ENCODE measurements around the gene KCNE3. TPM values are rescaled to one million over a fixed set of nuclear protein-coding genes. Genes with fewer than 3 reads are reported as not detected.

Gene KCNE3, protein sequence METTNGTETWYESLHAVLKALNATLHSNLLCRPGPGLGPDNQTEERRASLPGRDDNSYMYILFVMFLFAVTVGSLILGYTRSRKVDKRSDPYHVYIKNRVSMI
- total RNA-seq (2021) = 4.9 and 5.6 TPM in 2 replicates
- long read RNA-seq, partial matches to known transcripts = 0 of 3 reads
- long read RNA-seq, other reads (novel, unspliced or antisense) = 0 of 3 reads

DNA sequence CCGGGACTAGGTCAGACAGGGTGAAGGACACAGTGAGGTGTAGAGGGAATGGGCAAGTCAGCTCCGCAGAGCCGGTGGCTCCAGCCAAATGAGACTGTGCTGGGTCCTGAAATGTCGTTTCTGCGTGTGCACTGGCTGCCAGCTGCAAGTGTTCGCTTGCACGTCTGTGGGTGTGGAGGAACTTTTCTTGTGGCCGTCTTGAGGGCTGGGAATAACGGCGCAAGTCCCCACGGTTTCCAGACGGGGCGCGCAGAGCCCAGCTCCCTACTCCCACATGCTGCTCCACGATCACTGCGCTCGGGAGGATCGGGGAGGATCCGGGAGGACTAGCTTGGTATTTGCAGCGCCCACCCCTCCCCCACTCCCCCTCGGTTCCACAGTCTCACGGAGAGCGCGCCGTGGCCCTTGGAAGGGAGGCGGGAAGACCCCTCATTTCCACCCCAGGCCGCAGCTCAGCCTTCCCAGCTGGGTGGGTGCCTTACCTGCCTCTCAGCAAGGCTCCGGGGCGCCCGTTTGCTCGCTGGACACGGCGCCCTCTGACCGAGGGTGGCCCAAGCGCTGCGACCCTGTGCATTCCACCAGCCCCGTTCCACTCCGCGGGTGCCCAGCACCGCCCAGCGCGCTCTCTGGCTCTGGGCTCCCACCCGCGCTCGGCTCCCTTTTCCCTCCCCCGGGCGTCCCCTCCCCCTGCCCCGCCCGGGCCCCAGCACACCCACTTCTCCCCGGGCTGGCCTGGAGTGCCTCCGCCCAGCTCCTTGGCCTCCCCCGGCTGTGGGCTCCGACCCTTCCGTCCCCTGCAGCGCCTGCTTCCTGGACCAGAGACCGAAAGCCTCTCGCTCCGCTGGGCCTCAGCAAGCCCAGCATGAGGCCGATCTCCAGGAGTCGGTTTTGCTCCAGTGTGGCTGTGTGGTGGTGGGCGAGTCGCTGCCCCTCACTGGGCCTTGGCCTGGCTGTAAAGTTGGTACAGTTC is at the start of gene KCNE3:
Gene KCNE3, minus strand, starts transcription at position 634 of the 970 bp plus-strand sequence. CDS start 9,986 bp downstream, outside the sequence.
- Histone ChIP-seq H3T11ph (ENCODE audit: low read length) (no peak within 1 kb of the TSS), H2BK20ac (ENCODE audit: low read depth, low read length, poor library complexity, severe bottlenecking) (no peak within 1 kb of the TSS), H3K27me3 (ENCODE audit: insufficient read depth, low read length) (no peaks in the 10 kb centered on the region), H3K4ac (ENCODE audit: low read depth, low read length) (no peak within 1 kb of the TSS), H3K9ac (ENCODE audit: extremely low read depth, insufficient read length, low read length) (peak within 1 kb of the TSS; percentile 18), H2BK15ac (ENCODE audit: low read depth, low read length) (no peak within 1 kb of the TSS), H2BK12ac (ENCODE audit: insufficient read length, low read depth, low read length) (no peak within 1 kb of the TSS), H3K79me1 (ENCODE audit: insufficient read depth, low read depth, low read length, poor library complexity, severe bottlenecking) (no peaks in the 10 kb centered on the region), H4K20me1 (ENCODE audit: control insufficient read depth, insufficient read depth, insufficient read length) (no peaks in the 10 kb centered on the region), H4K91ac (ENCODE audit: insufficient read length, low read depth, low read length) (no peak within 1 kb of the TSS), H3K23ac (ENCODE audit: insufficient read length, low read depth, low read length) (no peak within 1 kb of the TSS), H3K4me2 (ENCODE audit: insufficient read depth, insufficient read length, low read length) (peak within 1 kb of the TSS; percentile 23), H3K4me1 (ENCODE audit: insufficient read depth, low read length) (peaks cover 4% of the 10 kb centered on the region; the same call in 1 of the 2 replicates), H3K14ac (ENCODE audit: insufficient read depth, low read length) (peak within 1 kb of the TSS; percentile 77; the same call in 1 of the 2 replicates), H2BK5ac (ENCODE audit: insufficient read length, low read length) (no peak within 1 kb of the TSS), H3K27ac (ENCODE audit: insufficient read length, low read depth, low read length) (no peak within 1 kb of the TSS), H2BK120ac (ENCODE audit: low read depth, low read length, poor library complexity, severe bottlenecking) (no peak within 1 kb of the TSS), H3K56ac (ENCODE audit: insufficient read length, low read depth, low read length) (no peak within 1 kb of the TSS), H3K18ac (ENCODE audit: insufficient read length, low read depth, low read length) (peak within 1 kb of the TSS; percentile 76), H3K79me2 (ENCODE audit: insufficient read depth, low read length) (no peaks in the 10 kb centered on the region), H2AK5ac (ENCODE audit: insufficient read length, low read length) (no peak within 1 kb of the TSS), H4K5ac (ENCODE audit: insufficient read length, low read depth, low read length) (no peak within 1 kb of the TSS), H3K9me3 (ENCODE audit: control insufficient read depth, low read depth, low read length) (no peaks in the 10 kb centered on the region), H3K23me2 (ENCODE audit: insufficient read length, low read depth, low read length, poor library complexity, severe bottlenecking) (peaks cover 3% of the 10 kb centered on the region), H4K8ac (replicated peaks; ENCODE audit: insufficient read length, low read depth, low read length) (no peak within 1 kb of the TSS), H2AFZ (ENCODE audit: low read length) (no peak within 1 kb of the TSS)
- Mint-ChIP-seq H3K4me1 (peaks cover 12 to 28% of the 10 kb centered on the region in 2 experiments), H3K27me3 (ENCODE audit: low read depth) (peaks cover 22% of the 10 kb centered on the region), H3K27ac (peak within 1 kb of the TSS in 1 of 3 experiments; percentile 32; a peak in 2 of 7 replicates), H3K4me3 (peak within 1 kb of the TSS; percentile 35 to 64; a peak in 3 of 5 replicates), H3K36me3 (ENCODE audit: insufficient read depth in 1 of 3, low read depth in 3 of 3) (no peaks in the 10 kb centered on the region; a peak in 2 of 7 replicates), H3K9me3 (no peaks in the 10 kb centered on the region)
- TF ChIP-seq, protein P1, sequence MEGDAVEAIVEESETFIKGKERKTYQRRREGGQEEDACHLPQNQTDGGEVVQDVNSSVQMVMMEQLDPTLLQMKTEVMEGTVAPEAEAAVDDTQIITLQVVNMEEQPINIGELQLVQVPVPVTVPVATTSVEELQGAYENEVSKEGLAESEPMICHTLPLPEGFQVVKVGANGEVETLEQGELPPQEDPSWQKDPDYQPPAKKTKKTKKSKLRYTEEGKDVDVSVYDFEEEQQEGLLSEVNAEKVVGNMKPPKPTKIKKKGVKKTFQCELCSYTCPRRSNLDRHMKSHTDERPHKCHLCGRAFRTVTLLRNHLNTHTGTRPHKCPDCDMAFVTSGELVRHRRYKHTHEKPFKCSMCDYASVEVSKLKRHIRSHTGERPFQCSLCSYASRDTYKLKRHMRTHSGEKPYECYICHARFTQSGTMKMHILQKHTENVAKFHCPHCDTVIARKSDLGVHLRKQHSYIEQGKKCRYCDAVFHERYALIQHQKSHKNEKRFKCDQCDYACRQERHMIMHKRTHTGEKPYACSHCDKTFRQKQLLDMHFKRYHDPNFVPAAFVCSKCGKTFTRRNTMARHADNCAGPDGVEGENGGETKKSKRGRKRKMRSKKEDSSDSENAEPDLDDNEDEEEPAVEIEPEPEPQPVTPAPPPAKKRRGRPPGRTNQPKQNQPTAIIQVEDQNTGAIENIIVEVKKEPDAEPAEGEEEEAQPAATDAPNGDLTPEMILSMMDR (conservative IDR thresholded peaks at IDR 0.05) = no peak
- WGBS (ENCODE audit: extremely low coverage, insufficient read length, low lambda C conversion rate) = no CpG with 5 or more reads among the region's 62 CpGs
- DNase-seq = peak; percentile 63

All from H9 (cell line).